PC-9 (cell line): ENCODE data around the gene PHLPP1.

ENCODE experiments used
- EZH2 ChIP-seq: fragments of 200-600 bp; sonication (generic); IDR thresholded peaks from 2 replicates; pipeline ENCODE4 v1.8.0; 2017; ENCODE audit warnings: antibody characterized with exemption, low read depth
- TF ChIP-seq, protein P1 (sequence below): fragments of 200-600 bp; sonication (generic); conservative IDR thresholded peaks from 2 replicates; pipeline ENCODE4 v1.6.1; 2017; ENCODE audit warnings: mixed run types, antibody characterized with exemption, mild to moderate bottlenecking, moderate library complexity

DNA sequence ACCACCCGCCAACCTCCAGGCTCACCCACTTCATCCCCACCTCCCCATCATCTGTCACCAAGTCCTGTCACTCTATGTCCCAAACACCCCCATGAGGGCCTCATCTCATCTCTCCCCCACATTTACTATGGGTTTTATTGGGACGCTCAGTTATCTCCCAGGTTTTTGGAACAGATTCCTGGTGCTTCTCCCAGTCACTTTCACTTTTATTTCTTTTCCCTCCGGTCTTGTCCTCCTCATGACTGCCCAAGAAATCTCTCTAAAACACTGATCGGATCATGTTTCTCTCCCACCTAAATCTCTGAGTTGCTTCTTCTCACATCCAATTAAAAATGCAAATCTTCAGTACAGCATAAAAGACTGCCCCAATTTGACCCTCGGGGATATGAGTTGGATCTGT is 273.1 kb downstream of the PHLPP1 start:
- TF ChIP-seq, protein P1, sequence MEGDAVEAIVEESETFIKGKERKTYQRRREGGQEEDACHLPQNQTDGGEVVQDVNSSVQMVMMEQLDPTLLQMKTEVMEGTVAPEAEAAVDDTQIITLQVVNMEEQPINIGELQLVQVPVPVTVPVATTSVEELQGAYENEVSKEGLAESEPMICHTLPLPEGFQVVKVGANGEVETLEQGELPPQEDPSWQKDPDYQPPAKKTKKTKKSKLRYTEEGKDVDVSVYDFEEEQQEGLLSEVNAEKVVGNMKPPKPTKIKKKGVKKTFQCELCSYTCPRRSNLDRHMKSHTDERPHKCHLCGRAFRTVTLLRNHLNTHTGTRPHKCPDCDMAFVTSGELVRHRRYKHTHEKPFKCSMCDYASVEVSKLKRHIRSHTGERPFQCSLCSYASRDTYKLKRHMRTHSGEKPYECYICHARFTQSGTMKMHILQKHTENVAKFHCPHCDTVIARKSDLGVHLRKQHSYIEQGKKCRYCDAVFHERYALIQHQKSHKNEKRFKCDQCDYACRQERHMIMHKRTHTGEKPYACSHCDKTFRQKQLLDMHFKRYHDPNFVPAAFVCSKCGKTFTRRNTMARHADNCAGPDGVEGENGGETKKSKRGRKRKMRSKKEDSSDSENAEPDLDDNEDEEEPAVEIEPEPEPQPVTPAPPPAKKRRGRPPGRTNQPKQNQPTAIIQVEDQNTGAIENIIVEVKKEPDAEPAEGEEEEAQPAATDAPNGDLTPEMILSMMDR, result no peak
- TF ChIP-seq EZH2, result no peak
